ENCODE measurements around the gene PGM1. TPM values are rescaled to one million over a fixed set of nuclear protein-coding genes. Genes with fewer than 3 reads are reported as not detected.

The PGM1 gene
- total RNA-seq, 1 donor from 2014 or later = 3.6 TPM

DNA sequence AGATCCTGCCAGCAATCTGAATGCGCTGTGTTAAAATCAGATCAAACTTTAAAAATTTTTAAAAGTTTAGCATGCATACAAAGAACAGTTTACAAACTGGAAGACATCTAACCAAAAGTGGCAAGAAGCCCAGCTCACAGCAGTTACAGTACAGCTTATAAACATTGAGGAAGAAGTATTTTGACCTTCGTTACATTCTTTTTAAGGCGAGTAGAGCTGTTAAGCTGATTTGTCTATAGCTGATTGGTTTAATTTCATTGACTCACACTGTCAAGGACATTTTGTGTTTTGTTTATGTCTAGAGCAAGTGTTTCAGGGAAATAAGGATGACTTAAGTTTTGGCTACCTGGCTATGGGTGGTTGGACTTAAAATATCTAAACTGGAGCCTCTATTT is 3.0 kb upstream of the PGM1 start:
- Mint-ChIP-seq H3K4me3 (ENCODE audit: unreplicated experiment) (no peak overlapping the region), H3K27ac (ENCODE audit: unreplicated experiment) (no peak overlapping the region), H3K27me3 (ENCODE audit: unreplicated experiment) (peaks cover 5% of the 10 kb centered on the region), H3K36me3 (ENCODE audit: unreplicated experiment) (no peaks in the 10 kb centered on the region), H3K9me3 (ENCODE audit: unreplicated experiment) (no peaks in the 10 kb centered on the region), H3K4me1 (ENCODE audit: low read depth, unreplicated experiment) (no peaks in the 10 kb centered on the region)
- TF ChIP-seq, protein P1, sequence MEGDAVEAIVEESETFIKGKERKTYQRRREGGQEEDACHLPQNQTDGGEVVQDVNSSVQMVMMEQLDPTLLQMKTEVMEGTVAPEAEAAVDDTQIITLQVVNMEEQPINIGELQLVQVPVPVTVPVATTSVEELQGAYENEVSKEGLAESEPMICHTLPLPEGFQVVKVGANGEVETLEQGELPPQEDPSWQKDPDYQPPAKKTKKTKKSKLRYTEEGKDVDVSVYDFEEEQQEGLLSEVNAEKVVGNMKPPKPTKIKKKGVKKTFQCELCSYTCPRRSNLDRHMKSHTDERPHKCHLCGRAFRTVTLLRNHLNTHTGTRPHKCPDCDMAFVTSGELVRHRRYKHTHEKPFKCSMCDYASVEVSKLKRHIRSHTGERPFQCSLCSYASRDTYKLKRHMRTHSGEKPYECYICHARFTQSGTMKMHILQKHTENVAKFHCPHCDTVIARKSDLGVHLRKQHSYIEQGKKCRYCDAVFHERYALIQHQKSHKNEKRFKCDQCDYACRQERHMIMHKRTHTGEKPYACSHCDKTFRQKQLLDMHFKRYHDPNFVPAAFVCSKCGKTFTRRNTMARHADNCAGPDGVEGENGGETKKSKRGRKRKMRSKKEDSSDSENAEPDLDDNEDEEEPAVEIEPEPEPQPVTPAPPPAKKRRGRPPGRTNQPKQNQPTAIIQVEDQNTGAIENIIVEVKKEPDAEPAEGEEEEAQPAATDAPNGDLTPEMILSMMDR (IDR thresholded peaks at IDR 0.05; ENCODE audit: partially characterized antibody, unreplicated experiment) = no peak
- DNase-seq = no peak

DNA sequence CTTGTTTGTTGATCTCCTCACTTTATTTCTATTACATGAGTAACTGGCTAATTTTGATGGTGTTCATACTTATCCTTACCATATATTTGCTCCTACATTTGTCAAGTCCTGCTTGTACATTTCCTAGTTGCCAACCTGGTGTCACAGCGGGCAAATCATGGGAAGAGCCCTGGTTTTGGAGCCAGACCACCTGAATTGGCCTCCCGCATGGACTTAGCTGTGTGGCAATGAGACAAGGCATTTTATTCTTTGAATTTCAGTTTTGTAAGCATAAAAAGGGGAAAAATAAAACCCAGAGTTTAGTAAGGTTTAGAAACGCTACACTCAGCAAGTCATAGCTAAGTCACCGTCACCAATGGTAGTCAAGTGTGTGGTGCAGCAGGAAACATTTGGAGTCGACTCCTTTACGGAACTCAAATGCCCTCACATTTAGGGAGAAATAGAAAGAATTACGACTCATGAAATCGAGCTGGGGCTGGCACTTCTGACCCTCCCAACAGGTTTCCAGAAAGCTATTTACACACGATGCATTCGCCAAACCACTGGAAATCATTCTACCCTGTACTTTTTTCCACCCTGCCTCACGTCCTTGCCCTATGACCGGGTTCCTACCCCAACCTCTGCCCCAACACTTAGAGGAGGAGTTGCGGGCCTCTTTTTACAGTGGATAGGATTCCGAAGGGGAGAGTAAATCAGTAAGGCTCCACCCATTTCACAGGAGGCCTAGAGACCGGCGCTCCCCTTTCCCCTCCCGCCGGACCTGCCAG is 492 bp upstream of the PGM1 start:
- Mint-ChIP-seq H3K27ac (ENCODE audit: unreplicated experiment) (no peak overlapping the region), H3K4me3 (ENCODE audit: unreplicated experiment) (peak overlapping the region; percentile 82), H3K36me3 (ENCODE audit: unreplicated experiment) (no peaks in the 10 kb centered on the region), H3K9me3 (ENCODE audit: unreplicated experiment) (no peaks in the 10 kb centered on the region), H3K4me1 (ENCODE audit: low read depth, unreplicated experiment) (no peaks in the 10 kb centered on the region), H3K27me3 (ENCODE audit: unreplicated experiment) (peaks cover 5% of the 10 kb centered on the region)
- DNase-seq = no peak
- TF ChIP-seq, protein P1 (IDR thresholded peaks at IDR 0.05; ENCODE audit: partially characterized antibody, unreplicated experiment) = no peak

DNA sequence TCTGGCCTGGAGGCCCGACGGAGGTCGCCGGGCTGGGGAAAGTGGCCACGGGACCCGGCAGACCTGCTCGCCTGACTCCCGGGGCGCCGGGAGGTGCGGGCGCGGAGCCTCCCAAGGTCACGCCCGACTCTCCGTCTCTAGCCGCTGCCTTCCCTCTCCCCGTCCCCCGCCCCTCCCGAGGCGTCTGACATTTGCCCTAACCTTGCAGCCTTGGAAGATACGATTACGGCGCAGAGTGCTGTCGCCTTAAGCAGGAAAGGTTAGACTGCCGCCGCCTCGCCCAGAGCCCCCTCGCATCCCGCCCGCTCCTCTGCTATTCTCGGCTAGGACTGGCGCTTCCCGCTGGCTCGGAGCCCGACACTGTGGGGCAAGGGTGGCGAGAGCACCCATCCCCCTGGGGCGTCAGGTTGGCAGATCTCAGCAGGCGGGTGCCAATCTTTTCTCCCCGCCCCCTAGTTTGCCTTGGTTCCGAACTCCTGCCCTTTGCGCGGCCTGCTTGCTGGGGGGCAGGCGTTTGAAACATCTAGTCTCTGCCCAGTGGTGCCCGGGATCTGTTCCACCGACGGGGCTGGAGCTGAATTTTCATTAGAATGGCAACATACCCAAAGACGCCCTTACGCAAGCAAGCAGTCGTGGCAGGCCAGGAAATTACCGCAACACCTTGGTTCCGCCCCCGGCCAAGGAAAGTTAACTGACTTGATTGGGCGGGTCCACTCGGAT is 835 bp downstream of the PGM1 start:
- Mint-ChIP-seq H3K27me3 (ENCODE audit: unreplicated experiment) (peaks cover 5% of the 10 kb centered on the region), H3K27ac (ENCODE audit: unreplicated experiment) (no peak overlapping the region)

DNA sequence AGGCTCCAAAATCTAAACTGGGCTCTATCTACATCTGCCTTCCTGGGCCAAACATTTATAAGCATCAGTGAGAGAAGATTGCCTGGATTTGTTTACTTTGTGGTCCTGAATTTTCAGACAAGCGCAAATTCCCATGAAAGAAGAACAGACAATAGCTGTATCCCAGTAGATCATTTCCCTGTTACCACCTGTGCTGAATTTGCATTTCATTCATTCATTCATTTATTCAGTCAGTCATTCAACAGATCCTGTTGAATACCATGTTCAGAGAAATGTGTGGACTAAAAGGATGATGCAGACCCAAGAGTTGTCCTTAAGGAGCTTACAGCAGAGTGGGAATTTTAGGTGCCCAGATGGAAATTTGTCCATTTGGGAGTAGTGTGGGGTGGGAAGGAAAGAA is 2.2 kb downstream of the PGM1 start:
- Mint-ChIP-seq H3K4me1 (ENCODE audit: low read depth, unreplicated experiment) (no peaks in the 10 kb centered on the region), H3K36me3 (ENCODE audit: unreplicated experiment) (no peaks in the 10 kb centered on the region), H3K27ac (ENCODE audit: unreplicated experiment) (no peak overlapping the region), H3K27me3 (ENCODE audit: unreplicated experiment) (peaks cover 5% of the 10 kb centered on the region), H3K9me3 (ENCODE audit: unreplicated experiment) (no peaks in the 10 kb centered on the region), H3K4me3 (ENCODE audit: unreplicated experiment) (no peak overlapping the region)
- DNase-seq = no peak
- TF ChIP-seq, protein P1 (IDR thresholded peaks at IDR 0.05; ENCODE audit: partially characterized antibody, unreplicated experiment) = no peak

More for the DNA sequence above, 835 bp downstream of the PGM1 start:
- TF ChIP-seq, protein P1 (IDR thresholded peaks at IDR 0.05; ENCODE audit: partially characterized antibody, unreplicated experiment) = no peak
- Mint-ChIP-seq H3K9me3 (ENCODE audit: unreplicated experiment) (no peaks in the 10 kb centered on the region), H3K4me1 (ENCODE audit: low read depth, unreplicated experiment) (no peaks in the 10 kb centered on the region), H3K4me3 (ENCODE audit: unreplicated experiment) (peak overlapping the region; percentile 85), H3K36me3 (ENCODE audit: unreplicated experiment) (no peaks in the 10 kb centered on the region)
- peak; percentile 71 for DNase-seq

DNA sequence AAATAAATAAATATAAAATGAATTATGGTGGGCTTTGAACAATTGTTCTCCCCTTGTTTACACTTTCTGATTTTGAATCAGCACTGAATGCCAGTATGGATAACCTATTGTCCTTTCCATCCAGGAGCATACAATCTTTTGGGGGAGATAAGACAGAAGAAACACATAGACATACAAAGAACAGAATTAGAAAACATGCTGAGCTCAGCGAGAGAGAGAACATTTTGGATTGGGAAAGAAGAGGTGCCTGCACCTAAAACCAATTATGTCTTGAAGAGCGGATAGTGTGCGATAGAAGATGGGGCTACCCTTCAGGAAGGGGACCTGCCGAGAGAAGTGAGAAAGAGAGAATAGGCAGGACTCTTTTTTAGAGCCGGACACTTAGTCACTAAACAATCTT is 6.6 kb downstream of the PGM1 start:
- Mint-ChIP-seq H3K9me3 (ENCODE audit: unreplicated experiment) (no peaks in the 10 kb centered on the region), H3K4me3 (ENCODE audit: unreplicated experiment) (no peak overlapping the region), H3K36me3 (ENCODE audit: unreplicated experiment) (no peaks in the 10 kb centered on the region), H3K27ac (ENCODE audit: unreplicated experiment) (no peak overlapping the region), H3K27me3 (ENCODE audit: unreplicated experiment) (no peaks in the 10 kb centered on the region), H3K4me1 (ENCODE audit: low read depth, unreplicated experiment) (no peaks in the 10 kb centered on the region)
- DNase-seq = no peak
- TF ChIP-seq, protein P1 (IDR thresholded peaks at IDR 0.05; ENCODE audit: partially characterized antibody, unreplicated experiment) = no peak

All from glutamatergic neuron (in vitro differentiated cells).